ENCODE data around the gene INKA1.
"Not testable (repeated sequence)": the region's sequence is repeated elsewhere in the genome, so short reads cannot be mapped to it uniquely, and the experiment has no call there.

The INKA1 gene

GRCh38 chr3:49805367-49805782, 2.3 kb downstream of the INKA1 start:
- in situ Hi-C loops (cut with MboI; ENCODE audit: low pct_unique_long_range_greater_than_20kb, low sequenced_read_pairs), result no loop called here
- peak; percentile 93 for DNase-seq

- DNase-seq, result peak; percentile 92
- in situ Hi-C loops (cut with MboI; ENCODE audit: low pct_unique_long_range_greater_than_20kb, low sequenced_read_pairs), result no loop called here
These were observed 3.0 kb downstream of the INKA1 start for GRCh38 chr3:49805897-49806701.

GRCh38 chr3:49806850-49807249, 3.8 kb downstream of the INKA1 start:
- in situ Hi-C loops (cut with MboI; ENCODE audit: low pct_unique_long_range_greater_than_20kb, low sequenced_read_pairs), result no loop called here
- no peak for DNase-seq

- in situ Hi-C loops (cut with MboI; ENCODE audit: low pct_unique_long_range_greater_than_20kb, low sequenced_read_pairs), result no loop called here
- peak; percentile 72 for DNase-seq
These were observed 4.5 kb downstream of the INKA1 start for GRCh38 chr3:49807431-49808114.

GRCh38 chr3:49812916-49813496, 9.9 kb downstream of the INKA1 start:
- no peak for DNase-seq
- in situ Hi-C loops (cut with MboI; ENCODE audit: low pct_unique_long_range_greater_than_20kb, low sequenced_read_pairs), result no loop called here

- in situ Hi-C loops (cut with MboI; ENCODE audit: low pct_unique_long_range_greater_than_20kb, low sequenced_read_pairs), result no loop called here
- DNase-seq, result peak; percentile 73
These were observed 10.6 kb downstream of the INKA1 start, which contains the start of gene UBA7 for GRCh38 chr3:49813497-49814174. TSS of gene UBA7 (minus strand) at chr3:49813953. CDS start at chr3:49813787, 166 bp downstream.

GRCh38 chr3:49823131-49823530, 20.1 kb downstream of the INKA1 start:
- DNase-seq; in situ Hi-C loops (cut with MboI; ENCODE audit: low pct_unique_long_range_greater_than_20kb, low sequenced_read_pairs): not testable (repeated sequence)

- no peak for DNase-seq
- in situ Hi-C loops (cut with MboI; ENCODE audit: low pct_unique_long_range_greater_than_20kb, low sequenced_read_pairs), result no loop called here
These were observed 23.0 kb downstream of the INKA1 start for GRCh38 chr3:49826016-49826415.

GRCh38 chr3:49831341-49831740, 28.3 kb downstream of the INKA1 start:
- in situ Hi-C loops (cut with MboI; ENCODE audit: low pct_unique_long_range_greater_than_20kb, low sequenced_read_pairs), result no loop called here
- peak; percentile 48 for DNase-seq

GRCh38 chr3:49839193-49839809, 36.2 kb downstream of the INKA1 start:
- in situ Hi-C loops (cut with MboI; ENCODE audit: low pct_unique_long_range_greater_than_20kb, low sequenced_read_pairs), result no loop called here

GRCh38 chr3:49840388-49840787, 37.3 kb downstream of the INKA1 start:
- in situ Hi-C loops (cut with MboI; ENCODE audit: low pct_unique_long_range_greater_than_20kb, low sequenced_read_pairs), result no loop called here

More at GRCh38 chr3:49839193-49839809, 36.2 kb downstream of the INKA1 start:
- DNase-seq, result peak; percentile 78

GRCh38 chr3:49841126-49841696, 38.1 kb downstream of the INKA1 start:
- DNase-seq, result peak; percentile 68
- in situ Hi-C loops (cut with MboI; ENCODE audit: low pct_unique_long_range_greater_than_20kb, low sequenced_read_pairs), result no loop called here

More at GRCh38 chr3:49840388-49840787, 37.3 kb downstream of the INKA1 start:
- DNase-seq, result no peak

- in situ Hi-C loops (cut with MboI; ENCODE audit: low pct_unique_long_range_greater_than_20kb, low sequenced_read_pairs), result no loop called here
- DNase-seq, result no peak
These were observed 38.7 kb downstream of the INKA1 start for GRCh38 chr3:49841806-49842205.

GRCh38 chr3:49842843-49843517, 39.9 kb downstream of the INKA1 start:
- in situ Hi-C loops (cut with MboI; ENCODE audit: low pct_unique_long_range_greater_than_20kb, low sequenced_read_pairs), result no loop called here

GRCh38 chr3:49844464-49845183, 41.6 kb downstream of the INKA1 start:
- DNase-seq, result no peak
- in situ Hi-C loops (cut with MboI; ENCODE audit: low pct_unique_long_range_greater_than_20kb, low sequenced_read_pairs), result no loop called here

More at GRCh38 chr3:49842843-49843517, 39.9 kb downstream of the INKA1 start:
- DNase-seq, result no peak

GRCh38 chr3:49845694-49846093, 42.6 kb downstream of the INKA1 start:
- no peak for DNase-seq
- in situ Hi-C loops (cut with MboI; ENCODE audit: low pct_unique_long_range_greater_than_20kb, low sequenced_read_pairs), result no loop called here

All from KBM-7 (cell line).